Fibroblast of lung (primary cell): ENCODE data around the gene PLCB2.

Experiments used
- CTCF ChIP-seq, 2 donors: IDR thresholded peaks in 1 of 2; conservative IDR thresholded peaks in 1 of 2; 1 replicate in 1 of 2; 2 replicates in 1 of 2; pipeline ENCODE4 v1.5.1; 2011 to 2012; ENCODE audit warnings: low read length in 2 of 2, control low read depth in 1 of 2, inconsistent platforms in 1 of 2, low read depth in 1 of 2, mild to moderate bottlenecking in 1 of 2
- EZH2 ChIP-seq: IDR thresholded peaks from 2 replicates; pipeline ENCODE4 v1.5.1; 2012; ENCODE audit warnings: low read length, control low read depth, mild to moderate bottlenecking; ENCODE audit errors: missing control alignments

DNA sequence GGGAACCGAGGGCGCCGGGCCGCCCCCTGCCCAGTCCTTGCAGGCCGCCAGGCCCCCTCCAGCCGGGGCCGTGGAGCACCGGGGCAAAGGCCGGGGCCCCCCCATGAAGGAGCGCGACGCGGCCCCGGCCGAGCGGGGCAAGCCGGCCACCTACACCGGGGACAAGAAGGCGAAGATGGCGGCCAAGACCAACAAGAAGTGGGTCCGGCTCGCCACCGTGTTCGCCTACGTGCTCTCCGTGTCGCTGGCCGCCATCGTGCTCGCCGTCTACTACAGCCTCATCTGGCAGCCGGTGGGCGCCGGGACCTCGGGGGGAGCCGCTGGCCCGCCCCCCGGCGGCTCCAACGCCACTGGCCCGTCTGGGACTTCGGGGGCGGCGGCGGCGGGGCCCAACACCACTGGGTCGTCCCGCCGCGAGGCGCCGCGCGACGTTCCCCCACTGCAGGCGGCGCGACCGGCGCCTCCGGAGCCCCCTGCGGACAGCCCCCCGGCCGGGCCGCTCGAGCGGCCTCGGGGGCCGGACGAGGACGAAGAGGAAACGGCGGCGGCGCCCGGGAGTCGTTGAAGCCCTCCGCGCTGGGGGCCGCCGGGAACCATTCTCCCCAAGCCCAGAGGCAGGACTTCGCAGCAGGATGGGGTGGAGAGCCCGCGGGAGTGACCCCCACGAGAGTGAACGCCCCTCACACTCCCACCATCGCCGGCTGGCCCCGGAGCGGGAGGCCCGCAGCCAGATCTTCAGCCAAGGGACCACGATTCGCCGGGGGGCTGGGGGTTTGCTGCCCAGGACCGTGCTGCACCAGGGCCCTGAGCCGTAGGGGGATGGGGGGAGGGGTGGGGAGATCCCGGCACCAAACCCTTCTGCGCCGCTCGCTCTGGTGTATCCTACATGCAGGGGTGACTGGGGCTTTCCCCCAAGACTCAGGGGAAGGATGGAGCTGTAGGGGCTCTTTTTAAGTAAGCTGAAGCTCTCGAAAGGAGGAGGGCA is 16.5 kb upstream of the PLCB2 start:
- no peak for TF ChIP-seq CTCF (conservative IDR thresholded peaks at IDR 0.05 in 1 of 2, IDR thresholded peaks at IDR 0.05 in 1 of 2; ENCODE audit: low read depth in 1 of 2, low read length in 2 of 2)
- TF ChIP-seq EZH2 = no peak
